HG02571 (cell line): ENCODE data around the gene NSF.
"Not testable (repeated sequence)": the region's sequence is repeated elsewhere in the genome, so short reads cannot be mapped to it uniquely, and the experiment has no call there.

Experiments used
- ATAC-seq: cut with Tn5 transposase; IDR thresholded peaks from one replicate; pipeline ENCODE4 v1.9.1; 2021; ENCODE audit warnings: mild to moderate bottlenecking, moderate library complexity; ENCODE audit not compliant: unreplicated experiment

NSF gene

GRCh38 chr17:46772475-46773220 lies 182.2 kb downstream of the NSF start:
- ATAC-seq, result no peak

- no peak for ATAC-seq
These were observed 182.7 kb downstream of the NSF start for GRCh38 chr17:46773221-46773605.

- ATAC-seq, result no peak
These were observed 183.2 kb downstream of the NSF start for GRCh38 chr17:46773676-46774075.

- ATAC-seq, result no peak
These were observed 183.8 kb downstream of the NSF start for GRCh38 chr17:46774108-46774737.

- ATAC-seq, result no peak
These were observed 186.0 kb downstream of the NSF start for GRCh38 chr17:46776298-46777005.

GRCh38 chr17:46777943-46778915 lies 187.8 kb downstream of the NSF start:
- ATAC-seq, result no peak

- no peak for ATAC-seq
These were observed 189.5 kb downstream of the NSF start for GRCh38 chr17:46780003-46780373.

GRCh38 chr17:46782250-46782953 lies 191.9 kb downstream of the NSF start:
- ATAC-seq, result no peak

- ATAC-seq, result no peak
These were observed 192.6 kb downstream of the NSF start for GRCh38 chr17:46783031-46783593.

GRCh38 chr17:46785696-46786095 lies 195.2 kb downstream of the NSF start:
- no peak for ATAC-seq

GRCh38 chr17:46787478-46787877 lies 197.0 kb downstream of the NSF start:
- ATAC-seq, result no peak

- no peak for ATAC-seq
These were observed 197.8 kb downstream of the NSF start for GRCh38 chr17:46788300-46788699.

- no peak for ATAC-seq
These were observed 198.3 kb downstream of the NSF start for GRCh38 chr17:46788796-46789195.

- ATAC-seq, result no peak
These were observed 199.1 kb downstream of the NSF start for GRCh38 chr17:46789610-46790009.

GRCh38 chr17:46790216-46790615 lies 199.7 kb downstream of the NSF start:
- ATAC-seq, result no peak

- ATAC-seq, result no peak
These were observed 201.1 kb downstream of the NSF start for GRCh38 chr17:46791531-46791930.

- no peak for ATAC-seq
These were observed 201.6 kb downstream of the NSF start for GRCh38 chr17:46792071-46792470.

- ATAC-seq, result not testable (repeated sequence)
These were observed 202.6 kb downstream of the NSF start for GRCh38 chr17:46793023-46793422.

- ATAC-seq, result no peak
These were observed 203.1 kb downstream of the NSF start for GRCh38 chr17:46793541-46793940.

GRCh38 chr17:46794318-46794717 lies 203.8 kb downstream of the NSF start:
- ATAC-seq, result no peak
